Middle frontal gyrus (tissue), 1 donor: Measurements from ENCODE around the gene AGPS.

Source experiments
- DNase-seq: peaks from one replicate; pipeline ENCODE4 v3.0.0-alpha.2; 2015; ENCODE audit warnings: low spot score; ENCODE audit errors: extremely low spot score

The AGPS gene

DNA sequence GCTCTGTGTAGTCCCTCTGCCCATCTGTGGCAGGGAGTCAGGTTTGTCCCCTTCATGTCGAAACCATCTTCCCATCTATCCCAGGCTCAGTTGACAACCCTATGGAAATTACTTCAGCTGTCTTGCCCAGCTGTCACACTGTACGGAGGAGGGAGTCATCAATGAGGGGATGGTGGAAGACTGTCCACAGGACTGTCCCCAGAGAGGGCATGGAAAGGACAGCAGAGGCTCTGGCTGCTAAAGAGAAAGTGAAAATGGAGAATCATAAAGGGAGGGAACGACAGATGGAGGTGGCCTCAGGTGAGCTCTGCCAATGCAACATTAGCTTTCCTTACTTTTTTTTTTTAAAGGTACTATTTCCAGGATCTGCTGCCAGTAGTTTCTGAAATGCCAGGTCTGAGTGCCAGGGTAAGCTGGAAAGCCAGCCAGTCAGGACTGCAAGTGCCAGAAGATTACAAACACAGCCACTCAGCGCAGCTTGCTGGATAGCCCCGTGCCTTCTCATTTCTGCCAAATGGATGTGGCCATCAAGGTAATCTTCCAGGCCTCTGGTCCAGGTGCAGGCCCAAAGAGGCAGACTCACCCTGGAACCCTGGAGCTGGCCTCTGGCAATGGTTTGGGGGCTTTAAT lies 192.8 kb downstream of the AGPS start:
- DNase-seq, result no peak

- DNase-seq, result no peak
Observed at GRCh38 chr2:177586154-177586553, 193.6 kb downstream of the AGPS start.

- DNase-seq, result no peak
Observed at GRCh38 chr2:177587371-177587770, 194.8 kb downstream of the AGPS start.

DNA sequence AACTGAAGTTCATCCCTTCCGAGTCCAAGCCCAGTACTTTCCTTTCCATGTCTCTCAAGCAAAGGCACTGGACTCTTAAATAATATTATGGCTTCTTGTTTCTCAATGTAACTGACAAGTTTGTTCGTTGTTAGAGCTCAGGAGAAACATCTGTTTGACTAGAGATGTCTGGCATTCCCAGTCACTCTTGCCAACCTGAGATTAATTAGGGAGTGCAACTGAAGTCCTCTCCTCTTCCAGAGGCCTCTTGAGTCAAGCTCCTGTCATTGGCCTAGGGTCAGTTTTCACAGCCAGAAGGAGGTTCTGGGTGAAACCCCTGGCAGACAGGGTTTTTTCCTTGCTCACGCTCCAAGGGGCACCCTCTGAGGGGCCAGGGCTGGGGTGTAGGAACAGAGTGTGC lies 196.1 kb downstream of the AGPS start:
- no peak for DNase-seq

- DNase-seq, result no peak
Observed at GRCh38 chr2:177589186-177589585, 196.6 kb downstream of the AGPS start.

- no peak for DNase-seq
Observed at GRCh38 chr2:177592397-177592796, 199.8 kb downstream of the AGPS start.

DNA sequence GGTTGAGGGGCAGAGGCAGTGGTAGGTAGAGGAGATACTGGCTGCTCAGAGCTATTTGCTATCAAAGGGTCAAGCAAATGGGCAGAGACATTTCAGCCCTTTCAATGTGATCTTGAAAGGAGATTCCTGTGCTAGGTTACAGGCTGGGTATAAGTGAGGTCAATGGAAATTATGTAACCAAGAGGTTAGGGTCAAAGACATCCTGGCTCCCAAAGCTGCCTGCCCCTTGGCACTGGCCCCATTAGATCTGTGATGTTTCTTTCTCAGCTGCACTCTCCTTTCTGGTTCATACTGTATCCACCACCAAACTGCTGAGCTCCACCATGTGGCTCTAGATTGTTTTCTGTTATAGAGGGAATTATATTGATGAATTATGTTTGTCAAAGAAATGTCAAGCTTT lies 200.4 kb downstream of the AGPS start:
- DNase-seq, result no peak

DNA sequence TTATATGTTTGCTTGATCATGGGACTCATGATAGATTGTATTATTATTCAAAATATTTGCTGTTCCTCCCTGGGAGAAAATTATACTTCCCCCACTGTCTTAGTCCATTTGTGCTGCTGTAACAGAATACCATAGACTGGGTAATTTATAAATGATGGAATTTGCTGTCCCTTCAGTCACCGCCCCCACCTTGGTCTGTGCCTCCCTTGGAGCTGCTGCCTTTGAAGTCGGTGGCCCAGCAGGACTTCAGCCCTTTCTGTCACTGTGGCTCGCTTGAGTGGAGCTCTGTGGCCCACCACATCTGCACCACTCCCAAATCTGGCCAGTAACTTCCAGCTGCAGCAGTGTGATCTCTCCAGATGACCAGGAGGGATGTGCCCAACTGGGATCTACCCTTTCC lies 200.8 kb downstream of the AGPS start:
- DNase-seq, result no peak
